Parathyroid adenoma (tissue), 2 donors: ENCODE measurements around the gene EBF3.

Experiments
- H2AFZ ChIP-seq: fragments of 300-600 bp; sonication (generic); one replicate; pipeline ENCODE4 v1.7.0; 2017; ENCODE audit warnings: antibody characterized with exemption, mild to moderate bottlenecking
- H3K27ac ChIP-seq: fragments of 300-600 bp; sonication (generic); one replicate; pipeline ENCODE4 v1.7.0; 2017
- H3K27me3 ChIP-seq: fragments of 300-600 bp; sonication (generic); one replicate; pipeline ENCODE4 v1.7.0; 2017; ENCODE audit warnings: low read length; ENCODE audit not compliant: control insufficient read depth, insufficient read depth
- H3K36me3 ChIP-seq: fragments of 300-600 bp; sonication (generic); one replicate; pipeline ENCODE4 v1.7.0; 2017; ENCODE audit warnings: low read length; ENCODE audit not compliant: control insufficient read depth, insufficient read depth
- H3K4me1 ChIP-seq: fragments of 300-600 bp; sonication (generic); one replicate; pipeline ENCODE4 v1.7.0; 2017; ENCODE audit warnings: control low read depth
- H3K4me2 ChIP-seq: fragments of 300-600 bp; sonication (generic); one replicate; pipeline ENCODE4 v1.7.0; 2017; ENCODE audit warnings: low read length
- H3K4me3 ChIP-seq: fragments of 300-600 bp; sonication (generic); one replicate; pipeline ENCODE4 v1.7.0; 2017; ENCODE audit warnings: low read depth, low read length
- H3K79me2 ChIP-seq: fragments of 300-600 bp; sonication (generic); one replicate; pipeline ENCODE4 v1.7.0; 2017; ENCODE audit warnings: control low read depth
- H3K9ac ChIP-seq: fragments of 300-600 bp; sonication (generic); one replicate; pipeline ENCODE4 v1.7.0; 2017; ENCODE audit warnings: mild to moderate bottlenecking
- H3K9me3 ChIP-seq: fragments of 300-600 bp; sonication (generic); one replicate; pipeline ENCODE4 v1.7.0; 2017; ENCODE audit warnings: low read length; ENCODE audit not compliant: control insufficient read depth
- CTCF ChIP-seq: fragments of 300-600 bp; sonication (generic); IDR thresholded peaks from one replicate; pipeline ENCODE4 v1.7.0; 2017; ENCODE audit warnings: antibody characterized with exemption, mild to moderate bottlenecking
- donor health status: primary hyperparathyroidism.

EBF3 gene

GRCh38 chr10:129867631-129868179 lies 96.4 kb downstream of the EBF3 start:
- no peak for TF ChIP-seq CTCF
- no peaks in the 10 kb centered on the region for H3K79me2 ChIP-seq
- H2AFZ ChIP-seq: no peak overlapping the region
- H3K9ac ChIP-seq: no peak overlapping the region
- no peaks in the 10 kb centered on the region for H3K27me3 ChIP-seq
- no peak overlapping the region for H3K4me2 ChIP-seq
- H3K4me1 ChIP-seq: no peaks in the 10 kb centered on the region
- no peak overlapping the region for H3K27ac ChIP-seq
- no peaks in the 10 kb centered on the region for H3K9me3 ChIP-seq
- H3K4me3 ChIP-seq: no peak overlapping the region
- H3K36me3 ChIP-seq: no peaks in the 10 kb centered on the region

GRCh38 chr10:129866894-129867293 lies 97.2 kb downstream of the EBF3 start:
- H3K27me3 ChIP-seq: no peaks in the 10 kb centered on the region
- H3K4me1 ChIP-seq: no peaks in the 10 kb centered on the region
- no peak overlapping the region for H2AFZ ChIP-seq
- no peak overlapping the region for H3K9ac ChIP-seq
- H3K4me2 ChIP-seq: no peak overlapping the region
- no peaks in the 10 kb centered on the region for H3K79me2 ChIP-seq
- no peak overlapping the region for H3K27ac ChIP-seq
- no peaks in the 10 kb centered on the region for H3K9me3 ChIP-seq
- H3K36me3 ChIP-seq: no peaks in the 10 kb centered on the region
- no peak for TF ChIP-seq CTCF
- H3K4me3 ChIP-seq: no peak overlapping the region

GRCh38 chr10:129865960-129866359 lies 98.1 kb downstream of the EBF3 start:
- no peak overlapping the region for H3K4me2 ChIP-seq
- H3K9ac ChIP-seq: no peak overlapping the region
- no peaks in the 10 kb centered on the region for H3K27me3 ChIP-seq
- no peaks in the 10 kb centered on the region for H3K4me1 ChIP-seq
- TF ChIP-seq CTCF: no peak
- no peak overlapping the region for H3K27ac ChIP-seq
- no peaks in the 10 kb centered on the region for H3K79me2 ChIP-seq
- no peaks in the 10 kb centered on the region for H3K36me3 ChIP-seq
- H2AFZ ChIP-seq: no peak overlapping the region
- no peak overlapping the region for H3K4me3 ChIP-seq
- no peaks in the 10 kb centered on the region for H3K9me3 ChIP-seq

GRCh38 chr10:129865413-129865812 lies 98.7 kb downstream of the EBF3 start:
- Histone ChIP-seq H3K36me3 (no peaks in the 10 kb centered on the region), H3K4me2 (no peak overlapping the region)

More at GRCh38 chr10:129865413-129865812, 98.7 kb downstream of the EBF3 start:
- Histone ChIP-seq H2AFZ (no peak overlapping the region), H3K79me2 (no peaks in the 10 kb centered on the region), H3K9me3 (no peaks in the 10 kb centered on the region), H3K9ac (no peak overlapping the region), H3K27me3 (no peaks in the 10 kb centered on the region), H3K27ac (no peak overlapping the region), H3K4me1 (no peaks in the 10 kb centered on the region), H3K4me3 (no peak overlapping the region)
- no peak for TF ChIP-seq CTCF
